ENCODE measurements around the gene EML4. TPM values are rescaled to one million over a fixed set of nuclear protein-coding genes. Genes with fewer than 3 reads are reported as not detected.
"Not testable (repeated sequence)": the region's sequence is repeated elsewhere in the genome, so short reads cannot be mapped to it uniquely, and the experiment has no call there.

EML4 gene
- total RNA-seq, 1 donor from 2014 or later, result 7.9 TPM

DNA sequence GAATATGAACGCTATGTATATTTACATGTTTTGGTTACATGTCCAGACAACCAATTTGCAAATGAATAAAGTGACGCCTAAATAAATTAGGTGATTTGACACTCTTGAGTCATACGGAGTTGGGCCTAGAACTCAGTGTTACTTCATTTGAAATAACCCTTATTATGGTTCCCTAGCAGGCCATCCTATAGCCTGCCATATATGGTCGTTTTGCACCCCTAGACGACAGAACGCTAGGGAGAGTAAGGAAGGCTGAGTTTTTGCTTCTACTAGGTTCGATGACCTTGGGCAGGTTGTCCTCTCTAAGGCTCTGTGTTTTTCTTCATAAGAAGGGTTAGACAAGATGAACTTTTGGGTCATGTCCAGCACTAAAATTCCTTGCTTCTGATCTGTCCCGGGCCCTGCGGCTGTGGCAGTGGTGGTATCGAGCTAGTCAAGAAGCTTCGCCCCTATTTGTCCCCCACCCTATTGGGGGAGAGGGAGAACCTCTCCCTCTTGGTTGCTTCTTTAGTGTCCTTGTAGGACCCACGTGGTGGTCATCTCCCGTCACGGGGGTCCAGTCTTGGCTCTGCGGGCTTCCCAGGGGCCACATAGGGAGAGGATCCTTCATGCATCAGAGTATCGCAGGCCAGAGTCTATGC, 574 bp upstream of the EML4 start:
- DNase-seq (ENCODE audit: low spot score), result no peak
- intact Hi-C loops (cut with DNase I), result loop anchor here (2.0 kb wide), 1 partner anchor 70 kb away; no protein-coding TSS in a partner anchor

DNA sequence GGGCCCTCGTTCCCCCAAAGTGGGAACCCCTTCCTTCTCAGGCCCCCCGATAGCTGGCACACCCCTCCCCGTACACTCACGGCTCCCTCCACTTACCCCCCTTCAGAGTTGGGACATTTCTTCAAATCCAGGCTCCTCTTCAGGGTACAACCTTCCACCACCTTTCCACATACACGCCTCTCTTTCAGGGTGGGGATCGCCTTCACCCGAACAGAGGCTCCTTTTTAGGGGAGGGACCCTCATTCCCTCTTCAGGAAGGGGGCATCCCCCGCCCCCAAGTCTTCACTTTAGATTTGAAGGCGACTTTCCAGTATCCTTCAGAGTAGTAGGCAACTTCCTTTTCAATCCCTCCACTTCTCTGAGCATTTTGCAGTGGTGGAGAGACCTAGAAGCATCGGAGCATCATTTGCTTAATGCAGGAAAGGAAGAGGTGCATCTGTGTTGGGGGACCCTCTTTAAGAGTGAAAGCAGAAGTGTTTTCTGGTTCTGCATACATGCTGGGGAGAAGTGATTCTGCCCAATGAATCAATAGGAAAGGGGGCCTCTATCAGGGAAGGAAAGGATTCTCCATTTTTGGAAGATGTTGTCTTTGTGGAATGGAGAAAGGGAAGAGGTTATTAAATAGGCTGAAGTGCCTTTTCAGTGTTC, 845 bp downstream of the EML4 start:
- intact Hi-C loops (cut with DNase I), result loop anchor here (2.0 to 5.0 kb wide), 2 partner anchors 38 to 71 kb away; no protein-coding TSS in a partner anchor
- no peak for DNase-seq (ENCODE audit: low spot score)

DNA sequence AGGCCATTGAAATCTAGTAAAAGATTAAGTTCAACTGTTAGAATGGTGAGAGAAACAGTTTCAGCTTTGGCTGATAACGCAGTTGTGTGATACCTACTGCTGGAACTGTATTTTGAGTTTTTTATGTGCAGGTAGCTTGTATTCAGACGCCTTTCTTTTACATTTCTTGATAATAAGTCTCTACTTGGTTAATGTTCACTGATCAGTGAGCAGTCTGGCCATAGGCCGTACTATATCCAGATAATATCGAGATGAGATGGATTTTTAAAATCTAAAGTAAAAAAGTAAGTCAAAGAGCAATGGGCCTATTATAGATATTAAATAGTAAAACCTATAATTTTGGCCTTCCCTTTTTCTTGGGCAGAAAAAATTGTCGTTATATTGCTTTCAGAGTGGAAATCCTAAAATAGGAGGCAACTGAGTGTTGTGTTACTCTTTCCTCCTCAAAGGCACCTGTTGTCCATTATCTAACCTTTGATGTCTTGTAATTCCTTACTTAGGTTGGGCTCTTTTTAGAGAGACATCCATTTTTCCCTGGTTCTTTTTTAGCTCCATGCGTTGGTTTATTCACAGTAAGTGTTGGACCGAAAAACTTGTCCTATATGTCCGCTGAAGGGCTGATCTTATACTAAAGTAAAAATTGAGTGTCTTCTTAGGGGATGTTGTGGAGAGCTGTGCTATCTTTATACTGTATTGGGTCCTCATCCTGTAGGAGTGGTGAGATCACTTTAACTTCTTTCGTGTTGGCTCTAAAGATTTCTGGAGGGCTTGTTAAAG, 1.7 kb downstream of the EML4 start:
- DNase-seq (ENCODE audit: low spot score), result no peak
- intact Hi-C loops (cut with DNase I), result loop anchor here (5.0 kb wide), 1 partner anchor 39 kb away; no protein-coding TSS in a partner anchor

GRCh38 chr2:42171396-42171980, 2.3 kb downstream of the EML4 start:
- DNase-seq (ENCODE audit: low spot score), result no peak
- intact Hi-C loops (cut with DNase I), result loop anchor here (5.0 kb wide), 1 partner anchor 39 kb away; no protein-coding TSS in a partner anchor

- DNase-seq (ENCODE audit: low spot score), result no peak
- intact Hi-C loops (cut with DNase I), result loop anchor here (5.0 kb wide), 1 partner anchor 40 kb away; no protein-coding TSS in a partner anchor
These were observed 2.9 kb downstream of the EML4 start for GRCh38 chr2:42172020-42172419.

- intact Hi-C loops (cut with DNase I), result loop anchor here (5.0 kb wide), 1 partner anchor 40 kb away; no protein-coding TSS in a partner anchor
- DNase-seq (ENCODE audit: low spot score), result no peak
These were observed 3.4 kb downstream of the EML4 start for GRCh38 chr2:42172566-42172965.

DNA sequence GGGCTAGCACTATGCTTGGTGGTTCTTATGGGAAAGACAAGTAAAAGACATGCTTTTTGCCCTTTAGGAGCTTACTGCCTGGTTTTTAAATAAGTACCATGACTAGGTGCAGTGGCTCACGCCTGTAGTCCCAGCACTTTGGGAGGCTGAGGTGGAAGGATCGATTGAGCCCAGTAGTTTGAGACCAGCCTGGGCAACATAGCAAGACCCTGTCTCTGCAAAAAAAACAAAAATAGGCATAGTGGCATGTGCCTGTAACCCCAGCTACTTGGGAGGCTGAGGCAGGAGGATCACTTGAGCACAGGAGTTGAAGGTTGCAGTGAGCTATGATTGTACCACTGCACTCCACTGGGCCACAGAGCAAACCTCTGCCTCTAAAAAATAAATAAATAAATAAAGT, 4.3 kb downstream of the EML4 start:
- not testable (repeated sequence) for DNase-seq (ENCODE audit: low spot score)
- intact Hi-C loops (cut with DNase I), result loop anchor here (5.0 kb wide), 1 partner anchor 41 kb away; no protein-coding TSS in a partner anchor

- intact Hi-C loops (cut with DNase I), result no loop called here
- DNase-seq (ENCODE audit: low spot score), result no peak
These were observed 8.0 kb downstream of the EML4 start for GRCh38 chr2:42176992-42177738.

DNA sequence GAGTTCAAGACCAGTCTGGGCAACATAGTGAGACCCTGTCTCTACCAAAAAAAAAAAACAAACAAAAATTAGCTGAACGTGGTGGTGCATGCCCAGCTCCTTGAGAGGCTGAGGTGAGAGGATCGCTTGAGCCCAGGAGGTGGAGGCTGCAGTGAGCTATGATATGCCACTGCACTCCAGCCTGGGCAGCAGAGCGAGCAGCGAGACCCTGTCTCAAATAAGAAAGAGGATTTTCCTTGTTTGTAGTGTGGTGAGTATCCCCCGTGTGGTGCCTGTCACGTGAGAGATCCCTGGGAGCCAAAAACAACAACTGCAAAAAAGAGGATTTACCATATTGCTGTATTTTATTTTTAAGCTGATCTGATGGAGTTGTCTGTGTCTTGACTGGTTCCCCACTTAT, 9.2 kb downstream of the EML4 start:
- intact Hi-C loops (cut with DNase I), result no loop called here
- no peak for DNase-seq (ENCODE audit: low spot score)

DNA sequence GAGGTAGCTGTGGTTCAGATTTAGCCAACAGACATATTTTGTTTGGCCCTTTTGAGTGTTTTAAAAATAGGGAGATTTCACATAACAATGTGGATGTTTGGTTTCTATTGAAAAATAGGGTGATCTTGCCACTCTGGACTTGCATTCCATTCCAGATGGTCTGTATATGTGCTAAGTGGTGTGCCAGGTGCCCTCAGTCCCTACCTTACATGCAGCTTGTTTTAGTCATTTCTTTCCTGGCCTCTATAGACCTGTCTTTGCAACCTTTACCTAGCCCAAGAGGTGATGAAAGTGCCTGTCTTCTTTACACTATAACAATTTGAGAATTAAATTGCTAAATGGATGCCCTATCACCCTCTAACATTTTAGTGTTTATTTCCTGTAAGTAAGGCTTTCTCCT, 11.1 kb downstream of the EML4 start:
- no peak for DNase-seq (ENCODE audit: low spot score)
- intact Hi-C loops (cut with DNase I), result no loop called here

GRCh38 chr2:42182654-42183308, 13.6 kb downstream of the EML4 start:
- DNase-seq (ENCODE audit: low spot score), result no peak
- intact Hi-C loops (cut with DNase I), result no loop called here

- intact Hi-C loops (cut with DNase I), result no loop called here
- DNase-seq (ENCODE audit: low spot score), result no peak
These were observed 14.6 kb downstream of the EML4 start for GRCh38 chr2:42183775-42184174.

- intact Hi-C loops (cut with DNase I), result no loop called here
- DNase-seq (ENCODE audit: low spot score), result no peak
These were observed 15.2 kb downstream of the EML4 start for GRCh38 chr2:42184346-42184745.

DNA sequence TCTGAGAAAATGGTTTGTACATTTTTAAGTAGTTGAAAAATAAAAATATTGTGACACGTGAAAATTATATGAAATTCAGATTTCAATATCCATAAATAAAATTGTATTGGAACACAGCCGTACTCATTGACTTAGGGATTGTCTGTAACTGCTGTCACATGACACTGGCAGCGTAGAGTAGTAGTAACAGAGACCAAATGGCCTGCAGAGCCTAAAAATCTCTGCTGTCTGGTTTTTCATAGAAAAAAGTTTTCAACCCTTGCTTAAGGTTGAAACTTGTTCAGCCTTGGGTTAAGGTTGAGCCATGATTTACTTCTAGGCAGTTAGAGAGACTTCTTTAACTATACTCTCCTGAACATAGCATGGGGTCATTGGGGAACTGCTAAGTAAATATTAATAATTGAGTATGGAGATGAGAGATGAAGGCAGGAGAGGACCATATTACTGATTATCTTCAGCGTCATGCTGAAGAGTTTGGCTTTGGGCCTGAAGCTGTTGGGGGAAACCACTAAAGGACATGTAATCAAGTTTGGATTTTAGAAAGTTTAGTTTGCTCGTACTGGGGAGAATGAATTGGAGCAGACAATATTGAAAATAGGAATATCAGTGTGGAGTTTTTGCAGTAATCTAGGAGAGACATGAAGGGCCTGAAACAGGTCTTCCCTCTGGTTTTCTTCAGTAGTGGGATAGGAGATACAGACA, 16.2 kb downstream of the EML4 start:
- no peak for DNase-seq (ENCODE audit: low spot score)

GRCh38 chr2:42186366-42186765, 17.2 kb downstream of the EML4 start:
- DNase-seq (ENCODE audit: low spot score), result no peak
- intact Hi-C loops (cut with DNase I), result no loop called here

More for the DNA sequence above, 16.2 kb downstream of the EML4 start:
- intact Hi-C loops (cut with DNase I), result no loop called here

- no peak for DNase-seq (ENCODE audit: low spot score)
- intact Hi-C loops (cut with DNase I), result no loop called here
These were observed 17.9 kb downstream of the EML4 start for GRCh38 chr2:42186945-42187632.

DNA sequence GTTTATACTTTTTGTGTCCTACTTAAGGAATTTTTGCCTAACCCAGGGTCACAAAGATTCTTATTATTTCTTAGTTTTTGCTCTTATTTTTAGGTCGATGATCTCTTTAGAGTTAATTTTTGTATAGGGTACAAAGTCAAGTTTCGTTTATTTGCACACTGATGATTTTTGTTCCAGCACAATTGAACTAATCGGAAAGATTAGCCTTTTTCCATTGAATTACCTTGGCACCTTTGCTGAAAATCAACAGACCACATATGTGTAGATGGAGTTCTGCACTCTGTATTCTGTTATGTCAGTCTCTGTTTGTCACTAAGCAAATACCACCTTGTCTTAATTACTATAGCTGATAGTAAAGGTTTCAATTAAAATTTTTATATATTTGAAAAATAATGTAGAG, 18.7 kb downstream of the EML4 start:
- intact Hi-C loops (cut with DNase I), result no loop called here

DNA sequence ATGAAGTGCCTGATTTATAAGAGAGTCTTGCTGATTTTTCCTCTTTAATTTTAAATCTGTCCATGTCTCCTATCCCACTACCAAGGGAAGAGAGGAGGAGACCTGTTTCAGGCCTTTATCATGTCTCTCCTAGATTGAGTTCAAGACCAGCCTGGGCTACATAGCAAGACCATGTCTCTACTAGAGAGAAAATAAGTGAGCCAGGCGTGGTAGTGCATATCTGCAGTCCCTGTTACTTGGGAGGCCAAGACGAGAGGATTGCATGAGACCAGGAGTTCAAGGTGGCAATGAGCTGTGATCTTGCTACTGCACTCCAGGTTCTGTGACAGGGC, 20.0 kb downstream of the EML4 start:
- intact Hi-C loops (cut with DNase I), result no loop called here
- DNase-seq (ENCODE audit: low spot score), result no peak

More for the DNA sequence above, 18.7 kb downstream of the EML4 start:
- no peak for DNase-seq (ENCODE audit: low spot score)
